Germinal center (tissue), 1 donor: Measurements from ENCODE around the gene SLC17A9.

ENCODE experiments used
- DNase-seq: peaks from one replicate; pipeline ENCODE4 v3.0.0; 2012; ENCODE audit warnings: mixed read lengths, low spot score

SLC17A9 gene

GRCh38 chr20:62984666-62985443 lies 32.3 kb downstream of the SLC17A9 start:
- no peak for DNase-seq

GRCh38 chr20:62985444-62985778 lies 32.9 kb downstream of the SLC17A9 start:
- no peak for DNase-seq

GRCh38 chr20:62986257-62986800 lies 33.8 kb downstream of the SLC17A9 start:
- DNase-seq: no peak

- no peak for DNase-seq
Observed at GRCh38 chr20:62987114-62987513, 34.6 kb downstream of the SLC17A9 start.

- no peak for DNase-seq
Observed at GRCh38 chr20:62989201-62989601, 36.7 kb downstream of the SLC17A9 start.

GRCh38 chr20:62990306-62990825 lies 37.9 kb downstream of the SLC17A9 start:
- no peak for DNase-seq

GRCh38 chr20:62991196-62991807 lies 38.8 kb downstream of the SLC17A9 start:
- DNase-seq: no peak

- no peak for DNase-seq
Observed at GRCh38 chr20:62991863-62992262, 39.4 kb downstream of the SLC17A9 start.

GRCh38 chr20:62993856-62994494 lies 41.5 kb downstream of the SLC17A9 start:
- no peak for DNase-seq

- DNase-seq: no peak
Observed at GRCh38 chr20:62994869-62995281, 42.4 kb downstream of the SLC17A9 start.

GRCh38 chr20:62995481-62995880 lies 43.0 kb downstream of the SLC17A9 start:
- no peak for DNase-seq

GRCh38 chr20:62995898-62996595 lies 43.5 kb downstream of the SLC17A9 start:
- DNase-seq: no peak

- DNase-seq: no peak
Observed at GRCh38 chr20:62996596-62996982, 44.1 kb downstream of the SLC17A9 start.

- DNase-seq: no peak
Observed at GRCh38 chr20:62997417-62998035, 45.0 kb downstream of the SLC17A9 start.

GRCh38 chr20:62998449-62998848 lies 45.9 kb downstream of the SLC17A9 start:
- no peak for DNase-seq

GRCh38 chr20:62999580-62999979 lies 47.1 kb downstream of the SLC17A9 start:
- no peak for DNase-seq

- no peak for DNase-seq
Observed at GRCh38 chr20:63000036-63000435, 47.5 kb downstream of the SLC17A9 start.

- DNase-seq: no peak
Observed at GRCh38 chr20:63000958-63001357, 48.4 kb downstream of the SLC17A9 start.

GRCh38 chr20:63002511-63002910 lies 50.0 kb downstream of the SLC17A9 start:
- DNase-seq: no peak

GRCh38 chr20:63003546-63003945 lies 51.0 kb downstream of the SLC17A9 start:
- DNase-seq: no peak

GRCh38 chr20:63004607-63005364 lies 52.3 kb downstream of the SLC17A9 start:
- no peak for DNase-seq
